ENCODE results near the gene ILKAP. TPM values are rescaled to one million over a fixed set of nuclear protein-coding genes. Genes with fewer than 3 reads are reported as not detected.
A peak's percentile ranks its signal among the peaks of the same experiment; 100 is the strongest.

The ILKAP gene
- total RNA-seq, 1 donor from 2014 or later, result 63.2 TPM

- Mint-ChIP-seq H3K9me3 (peaks cover 9% of the 10 kb centered on the region), H3K27me3 (ENCODE audit: low read depth) (no peaks in the 10 kb centered on the region), H3K27ac (ENCODE audit: unreplicated experiment) (no peak overlapping the region), H3K36me3 (ENCODE audit: low read depth) (peaks cover 6% of the 10 kb centered on the region), H3K4me3 (peak overlapping the region; percentile 81), H3K4me1 (peaks cover 39% of the 10 kb centered on the region)
- no peak for DNase-seq (ENCODE audit: low read depth, low spot score)
- TF ChIP-seq CTCF (conservative IDR thresholded peaks at IDR 0.05), result no peak
Observed at GRCh38 chr2:238238311-238238765, 34.8 kb upstream of the ILKAP start.

DNA sequence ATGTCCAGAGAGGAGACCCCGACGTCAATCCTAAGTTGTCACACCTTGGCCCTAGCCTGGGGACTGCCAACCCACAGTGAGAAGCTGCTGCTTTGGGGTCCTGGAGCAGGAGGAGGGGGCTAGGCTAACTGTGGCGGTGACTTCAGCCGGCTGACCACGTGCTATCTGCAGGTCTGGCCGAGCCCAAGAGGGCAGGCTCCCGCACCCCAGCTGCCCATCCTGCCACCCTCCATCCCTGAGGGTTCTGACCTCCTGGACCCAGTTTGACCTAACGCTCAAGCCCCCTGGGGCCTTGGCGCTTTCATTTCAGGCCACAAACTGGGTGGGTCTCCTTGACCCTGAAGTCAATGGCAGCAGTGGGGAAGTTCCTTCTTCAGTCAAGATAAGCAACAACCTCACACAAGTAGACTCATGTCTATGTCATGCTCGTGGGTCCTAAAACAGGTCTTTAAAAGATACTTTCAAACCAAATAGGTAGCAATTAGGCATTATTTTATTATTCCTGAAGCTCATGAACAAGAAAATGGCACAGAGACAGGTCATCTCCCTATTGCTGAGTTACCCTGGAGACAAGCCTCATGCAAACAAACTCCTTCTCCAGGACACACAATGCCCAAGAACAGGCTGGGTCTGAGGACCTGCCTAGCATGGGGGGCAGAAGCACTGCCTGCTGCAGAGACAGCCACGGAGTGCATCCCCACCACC, 34.1 kb upstream of the ILKAP start:
- peaks cover 9% of the 10 kb centered on the region for H3K9me3 Mint-ChIP-seq
- H3K4me1 Mint-ChIP-seq, result peaks cover 32% of the 10 kb centered on the region
- peak overlapping the region; percentile 19 for H3K27ac Mint-ChIP-seq (ENCODE audit: unreplicated experiment)
- TF ChIP-seq CTCF (conservative IDR thresholded peaks at IDR 0.05), result no peak
- peaks cover 6% of the 10 kb centered on the region for H3K36me3 Mint-ChIP-seq (ENCODE audit: low read depth)
- peak overlapping the region; percentile 81 for H3K4me3 Mint-ChIP-seq
- no peaks in the 10 kb centered on the region for H3K27me3 Mint-ChIP-seq (ENCODE audit: low read depth)
- DNase-seq (ENCODE audit: low read depth, low spot score), result no peak

GRCh38 chr2:238236571-238236970, 33.1 kb upstream of the ILKAP start:
- Mint-ChIP-seq H3K4me3 (peak overlapping the region; percentile 76), H3K27me3 (ENCODE audit: low read depth) (peaks cover 2% of the 10 kb centered on the region), H3K27ac (ENCODE audit: unreplicated experiment) (no peak overlapping the region), H3K36me3 (ENCODE audit: low read depth) (peaks cover 6% of the 10 kb centered on the region), H3K9me3 (peaks cover 9% of the 10 kb centered on the region), H3K4me1 (peaks cover 24% of the 10 kb centered on the region)
- no peak for TF ChIP-seq CTCF (conservative IDR thresholded peaks at IDR 0.05)
- DNase-seq (ENCODE audit: low read depth, low spot score), result no peak

GRCh38 chr2:238235856-238236255, 32.4 kb upstream of the ILKAP start:
- Mint-ChIP-seq H3K4me3 (peak overlapping the region; percentile 40), H3K9me3 (peaks cover 9% of the 10 kb centered on the region), H3K27ac (ENCODE audit: unreplicated experiment) (no peak overlapping the region), H3K4me1 (peaks cover 30% of the 10 kb centered on the region), H3K27me3 (ENCODE audit: low read depth) (peaks cover 2% of the 10 kb centered on the region), H3K36me3 (ENCODE audit: low read depth) (peaks cover 6% of the 10 kb centered on the region)
- TF ChIP-seq CTCF (conservative IDR thresholded peaks at IDR 0.05), result no peak
- DNase-seq (ENCODE audit: low read depth, low spot score), result no peak

DNA sequence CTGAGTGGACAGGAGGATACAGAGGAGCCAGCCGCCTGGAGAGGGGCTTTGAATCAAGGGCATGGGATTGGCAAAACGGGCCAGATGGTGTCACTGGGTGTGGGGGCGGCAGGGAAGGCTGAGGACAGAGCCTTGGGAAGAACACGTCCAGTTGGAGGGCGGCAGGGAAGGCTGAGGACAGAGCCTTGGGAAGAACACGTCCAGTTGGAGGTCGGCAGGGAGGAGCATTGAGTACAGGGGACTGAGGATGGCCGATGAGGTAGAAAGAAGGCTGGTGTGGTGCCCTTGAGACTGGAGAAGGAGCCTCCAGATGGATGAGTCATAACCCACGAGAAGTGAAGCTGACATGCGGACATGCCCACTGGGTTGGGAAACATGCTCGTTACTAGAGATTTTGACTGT, 31.8 kb upstream of the ILKAP start:
- H3K27me3 Mint-ChIP-seq (ENCODE audit: low read depth), result peaks cover 6% of the 10 kb centered on the region
- H3K9me3 Mint-ChIP-seq, result peaks cover 9% of the 10 kb centered on the region
- H3K36me3 Mint-ChIP-seq (ENCODE audit: low read depth), result peaks cover 6% of the 10 kb centered on the region
- H3K4me3 Mint-ChIP-seq, result peak overlapping the region; percentile 40
- DNase-seq (ENCODE audit: low read depth, low spot score), result no peak
- TF ChIP-seq CTCF (conservative IDR thresholded peaks at IDR 0.05), result no peak
- H3K27ac Mint-ChIP-seq (ENCODE audit: unreplicated experiment), result no peak overlapping the region
- H3K4me1 Mint-ChIP-seq, result peaks cover 35% of the 10 kb centered on the region
